Fibroblast of lung (primary cell): ENCODE data around the gene PIN1. TPM values are rescaled to one million over a fixed set of nuclear protein-coding genes. Genes with fewer than 3 reads are reported as not detected.

Experiments used
- DNase-seq, 2 donors: peaks; one replicate each; pipeline versions ENCODE4 v3.0.0 to v3.0.0-alpha.2; 2010; ENCODE audit warnings: low read depth in 2 of 2
- H2AFZ ChIP-seq: 2 replicates; pipeline ENCODE4 v1.5.1; 2012; ENCODE audit warnings: low read length, control low read depth, inconsistent platforms
- H3K27ac ChIP-seq: 2 replicates; pipeline ENCODE4 v1.5.1; 2011; ENCODE audit warnings: low read length, control low read depth; ENCODE audit not compliant: insufficient read depth
- H3K27me3 ChIP-seq: 2 replicates; pipeline ENCODE4 v1.5.1; 2011; ENCODE audit warnings: mild to moderate bottlenecking, low read length; ENCODE audit not compliant: control insufficient read depth, insufficient read depth
- H3K36me3 ChIP-seq: 2 replicates; pipeline ENCODE4 v1.5.1; 2011; ENCODE audit warnings: low read length; ENCODE audit not compliant: control insufficient read depth, insufficient read depth
- H3K4me1 ChIP-seq: 2 replicates; pipeline ENCODE4 v1.5.1; 2011; ENCODE audit warnings: low read length; ENCODE audit not compliant: control insufficient read depth, insufficient read depth; ENCODE audit errors: extremely low read depth
- H3K4me2 ChIP-seq: 2 replicates; pipeline ENCODE4 v1.5.1; 2011; ENCODE audit warnings: low read length, control low read depth; ENCODE audit not compliant: insufficient read depth; ENCODE audit errors: extremely low read depth
- H3K4me3 ChIP-seq, 4 experiments: fragments of 200-600 bp in 1 of 4; sonication (generic) in 1 of 4; replicated peaks in 1 of 4; 2 replicates each; pipeline ENCODE4 v1.5.1; 2011 to 2016; ENCODE audit warnings: low read length in 4 of 4, low read depth in 3 of 4, mild to moderate bottlenecking in 3 of 4, control low read depth in 2 of 4, inconsistent platforms in 1 of 4, mixed read lengths in 1 of 4; ENCODE audit not compliant: insufficient read depth in 1 of 4; ENCODE audit errors: control extremely low read depth in 1 of 4
- H3K79me2 ChIP-seq: 2 replicates; pipeline ENCODE4 v1.5.1; 2012; ENCODE audit warnings: mild to moderate bottlenecking, low read length, inconsistent platforms; ENCODE audit not compliant: control insufficient read depth, insufficient read depth
- H3K9ac ChIP-seq: 2 replicates; pipeline ENCODE4 v1.5.1; 2011; ENCODE audit warnings: mild to moderate bottlenecking, low read length, control low read depth; ENCODE audit not compliant: insufficient read depth
- H3K9me3 ChIP-seq: 2 replicates; pipeline ENCODE4 v1.5.1; 2012; ENCODE audit warnings: low read depth, low read length; ENCODE audit not compliant: control insufficient read depth, insufficient read depth
- H4K20me1 ChIP-seq: 2 replicates; pipeline ENCODE4 v1.5.1; 2011; ENCODE audit warnings: low read length; ENCODE audit not compliant: control insufficient read depth, insufficient read depth; ENCODE audit errors: extremely low read depth
- EZH2 ChIP-seq: IDR thresholded peaks from 2 replicates; pipeline ENCODE4 v1.5.1; 2012; ENCODE audit warnings: low read length, control low read depth, mild to moderate bottlenecking; ENCODE audit errors: missing control alignments
- polyA plus RNA-seq, 2 donors: library from polyadenylated mRNA; depleted of rRNA in 1 of 2; stranded (reverse) in 1 of 2; unstranded in 1 of 2; fragments of >200 nt; gene quantifications; 2 replicates each; pipeline ENCODE4 v1.2.1, GENCODE V29; 2011 to 2012; ENCODE audit warnings: missing spikeins in 1 of 2
- total RNA-seq: library from RNA; depleted of rRNA; stranded (reverse); fragments of >200 nt; gene quantifications from 2 replicates; pipeline ENCODE4 v1.2.1, GENCODE V29; 2014
- TF ChIP-seq, protein P1 (sequence below), 2 donors: IDR thresholded peaks in 1 of 2; conservative IDR thresholded peaks in 1 of 2; 1 replicate in 1 of 2; 2 replicates in 1 of 2; pipeline ENCODE4 v1.5.1; 2011 to 2012; ENCODE audit warnings: low read length in 2 of 2, control low read depth in 1 of 2, inconsistent platforms in 1 of 2, low read depth in 1 of 2, mild to moderate bottlenecking in 1 of 2

PIN1 gene
- total and polyA plus RNA-seq, 2 donors (not counting 1 experiment from before 2014, with no cell fraction given): 33.4 to 98.8 TPM

DNA sequence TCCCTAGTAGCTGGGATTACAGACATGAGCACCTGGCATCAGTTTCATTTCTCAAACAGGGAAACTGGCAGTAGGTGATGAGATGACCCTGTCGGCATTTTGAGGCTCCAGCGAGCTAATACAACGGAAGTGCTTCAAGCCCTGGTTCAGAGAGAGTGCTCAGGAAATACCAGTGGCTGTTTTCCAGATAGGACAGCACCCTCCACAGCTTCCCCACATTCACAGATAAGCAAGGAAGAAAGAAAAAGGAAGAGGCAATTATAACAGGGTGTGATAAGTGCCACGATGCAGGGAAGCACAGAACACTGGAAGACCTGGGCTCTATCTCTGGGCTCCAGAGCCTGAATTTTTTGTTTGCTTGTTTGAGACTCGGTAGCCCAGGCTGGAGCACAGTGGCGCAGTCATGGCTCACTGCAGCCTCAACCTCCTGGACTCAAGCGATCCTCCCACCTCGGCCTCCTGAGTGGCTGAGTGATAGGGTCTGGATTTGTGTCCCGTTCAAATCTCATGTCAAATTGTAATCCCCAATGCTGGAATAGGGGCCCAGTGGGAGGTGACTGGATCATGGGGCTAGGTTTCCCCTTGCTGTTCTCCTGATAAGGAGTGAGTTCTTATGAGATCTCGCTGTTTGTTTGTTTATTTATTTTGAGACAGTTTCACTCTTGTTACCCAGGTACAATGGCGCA lies 43.5 kb downstream of the PIN1 start:
- H3K27me3 ChIP-seq: no peaks in the 10 kb centered on the region
- H3K4me1 ChIP-seq: no peaks in the 10 kb centered on the region
- H3K4me2 ChIP-seq: no peak overlapping the region
- no peaks in the 10 kb centered on the region for H3K36me3 ChIP-seq
- H3K9ac ChIP-seq: no peak overlapping the region
- TF ChIP-seq, protein P1, sequence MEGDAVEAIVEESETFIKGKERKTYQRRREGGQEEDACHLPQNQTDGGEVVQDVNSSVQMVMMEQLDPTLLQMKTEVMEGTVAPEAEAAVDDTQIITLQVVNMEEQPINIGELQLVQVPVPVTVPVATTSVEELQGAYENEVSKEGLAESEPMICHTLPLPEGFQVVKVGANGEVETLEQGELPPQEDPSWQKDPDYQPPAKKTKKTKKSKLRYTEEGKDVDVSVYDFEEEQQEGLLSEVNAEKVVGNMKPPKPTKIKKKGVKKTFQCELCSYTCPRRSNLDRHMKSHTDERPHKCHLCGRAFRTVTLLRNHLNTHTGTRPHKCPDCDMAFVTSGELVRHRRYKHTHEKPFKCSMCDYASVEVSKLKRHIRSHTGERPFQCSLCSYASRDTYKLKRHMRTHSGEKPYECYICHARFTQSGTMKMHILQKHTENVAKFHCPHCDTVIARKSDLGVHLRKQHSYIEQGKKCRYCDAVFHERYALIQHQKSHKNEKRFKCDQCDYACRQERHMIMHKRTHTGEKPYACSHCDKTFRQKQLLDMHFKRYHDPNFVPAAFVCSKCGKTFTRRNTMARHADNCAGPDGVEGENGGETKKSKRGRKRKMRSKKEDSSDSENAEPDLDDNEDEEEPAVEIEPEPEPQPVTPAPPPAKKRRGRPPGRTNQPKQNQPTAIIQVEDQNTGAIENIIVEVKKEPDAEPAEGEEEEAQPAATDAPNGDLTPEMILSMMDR (conservative IDR thresholded peaks at IDR 0.05 in 1 of 2, IDR thresholded peaks at IDR 0.05 in 1 of 2; ENCODE audit: low read depth in 1 of 2, low read length in 2 of 2): no peak
- TF ChIP-seq EZH2: no peak
- H3K79me2 ChIP-seq: no peaks in the 10 kb centered on the region
- no peak overlapping the region for H2AFZ ChIP-seq
- DNase-seq: no peak
- H3K9me3 ChIP-seq: no peaks in the 10 kb centered on the region
- no peak overlapping the region for H3K27ac ChIP-seq
- H3K4me3 ChIP-seq: no peak overlapping the region
- H4K20me1 ChIP-seq: no peaks in the 10 kb centered on the region

DNA sequence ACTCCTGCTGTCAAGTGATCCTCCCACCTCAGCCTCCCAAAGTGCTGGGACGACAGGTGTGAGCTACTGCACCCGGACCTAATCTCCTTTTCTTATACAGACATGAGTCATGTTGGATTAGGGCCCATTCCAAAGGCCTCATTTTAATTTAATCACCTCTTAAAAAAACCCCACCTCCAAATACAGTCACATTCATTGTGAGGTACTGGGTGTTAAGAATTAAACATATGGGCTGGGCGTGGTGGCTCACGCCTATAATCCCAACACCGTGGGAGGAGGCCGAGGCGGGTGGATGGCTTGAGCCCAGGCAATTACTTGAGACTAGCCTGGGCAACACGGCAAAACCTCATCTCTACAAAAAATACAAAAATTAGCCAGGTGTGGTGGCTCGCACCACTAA lies 46.6 kb downstream of the PIN1 start:
- Histone ChIP-seq H3K79me2 (no peaks in the 10 kb centered on the region), H3K9ac (no peak overlapping the region), H3K9me3 (no peaks in the 10 kb centered on the region), H3K4me3 (no peak overlapping the region), H2AFZ (no peak overlapping the region), H3K36me3 (no peaks in the 10 kb centered on the region), H4K20me1 (no peaks in the 10 kb centered on the region), H3K27ac (no peak overlapping the region), H3K27me3 (no peaks in the 10 kb centered on the region), H3K4me1 (no peaks in the 10 kb centered on the region), H3K4me2 (no peak overlapping the region)
- no peak for DNase-seq
- TF ChIP-seq, protein P1 (conservative IDR thresholded peaks at IDR 0.05 in 1 of 2, IDR thresholded peaks at IDR 0.05 in 1 of 2; ENCODE audit: low read depth in 1 of 2, low read length in 2 of 2): no peak
- TF ChIP-seq EZH2: no peak

DNA sequence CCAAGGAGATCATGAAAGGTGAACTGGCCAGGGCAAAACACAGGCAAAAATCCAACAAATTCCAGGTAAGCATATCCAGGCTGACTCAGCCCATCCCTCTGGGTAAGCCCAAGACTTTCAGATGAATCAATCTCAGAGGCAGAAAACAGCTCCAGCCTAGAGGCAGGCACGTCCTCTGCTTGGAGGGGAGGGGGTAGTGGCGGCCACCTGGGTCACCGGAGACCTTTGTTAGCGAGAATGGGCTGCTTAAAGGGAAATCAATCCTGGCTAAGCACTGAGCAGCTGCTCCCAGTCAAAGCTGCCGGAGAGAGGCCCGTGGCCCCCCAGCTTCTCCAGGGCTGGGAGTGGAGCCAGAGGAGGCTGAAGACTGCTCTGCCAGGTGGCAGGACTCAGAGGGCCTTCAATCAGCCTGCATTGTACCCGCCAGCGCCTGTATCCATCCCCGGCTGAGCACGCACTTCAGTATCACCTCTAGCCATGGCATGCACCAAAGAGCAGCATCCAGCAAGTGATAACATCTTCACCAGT lies 48.2 kb downstream of the PIN1 start:
- Histone ChIP-seq H3K27ac (no peak overlapping the region), H3K4me2 (no peak overlapping the region), H3K9me3 (no peaks in the 10 kb centered on the region), H3K4me1 (no peaks in the 10 kb centered on the region), H3K36me3 (no peaks in the 10 kb centered on the region), H3K27me3 (no peaks in the 10 kb centered on the region), H3K4me3 (no peak overlapping the region), H3K79me2 (no peaks in the 10 kb centered on the region), H3K9ac (no peak overlapping the region), H2AFZ (no peak overlapping the region), H4K20me1 (no peaks in the 10 kb centered on the region)
- no peak for TF ChIP-seq EZH2
- TF ChIP-seq, protein P1 (conservative IDR thresholded peaks at IDR 0.05 in 1 of 2, IDR thresholded peaks at IDR 0.05 in 1 of 2; ENCODE audit: low read depth in 1 of 2, low read length in 2 of 2): no peak
- DNase-seq: no peak
